Left kidney (tissue), 2 donors: ENCODE results near the gene RASSF8. TPM values are rescaled to one million over a fixed set of nuclear protein-coding genes. Genes with fewer than 3 reads are reported as not detected.

Source experiments
- DNase-seq: peaks from one replicate; pipeline ENCODE4 v3.0.0-alpha.2; 2013
- polyA plus RNA-seq: library from polyadenylated mRNA; unstranded; fragments of 120-200 nt; gene quantifications from one replicate; pipeline ENCODE4 v1.2.1, GENCODE V29; 2013; ENCODE audit not compliant: insufficient read length

Gene RASSF8
- polyA plus RNA-seq, 1 donor = 83.8 TPM

DNA sequence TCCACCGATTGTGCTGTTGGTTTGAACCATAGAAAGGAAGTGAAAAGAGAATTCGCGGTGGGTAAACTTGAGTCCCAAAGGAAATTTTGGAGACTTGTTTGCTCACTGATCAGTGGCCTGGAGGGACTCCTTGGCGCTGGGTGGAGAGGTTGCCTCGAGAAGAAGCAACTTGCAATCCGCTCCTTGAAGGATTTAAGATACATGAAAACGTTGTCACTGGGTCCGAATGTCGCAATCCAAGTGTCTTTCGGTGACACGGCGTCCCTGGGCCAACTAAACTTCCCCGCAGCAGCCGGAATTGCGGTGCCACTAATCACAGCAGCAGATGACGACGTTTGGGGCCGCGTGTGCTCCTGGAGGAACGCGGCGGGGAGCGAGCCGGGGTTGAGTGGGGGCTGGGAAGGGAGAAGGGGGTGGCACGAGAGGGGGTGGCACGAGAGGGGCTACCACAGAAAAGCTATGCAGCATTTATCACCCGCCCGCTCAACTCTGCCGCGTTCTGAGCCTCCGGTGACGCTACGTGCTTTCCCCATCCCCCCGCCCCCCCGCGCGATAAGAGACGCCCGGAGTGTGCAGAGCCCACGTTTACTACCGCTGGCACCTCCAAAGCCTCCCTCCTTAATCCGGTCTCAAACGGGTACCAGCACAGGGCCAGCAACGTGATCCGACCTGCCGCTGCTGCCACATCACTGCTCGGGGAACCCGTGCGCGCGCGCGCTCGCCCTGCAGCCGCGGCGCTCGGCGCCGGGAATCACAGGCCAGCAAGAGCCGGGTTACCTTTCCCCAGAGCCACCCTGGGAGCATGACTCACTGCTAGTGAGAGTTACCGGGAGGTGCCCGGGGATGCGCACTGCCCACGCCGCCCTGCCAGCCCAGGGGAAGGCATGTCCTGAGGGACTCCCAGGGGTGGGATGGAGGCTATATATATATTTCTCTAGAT, 167.2 kb downstream of the RASSF8 start:
- no peak for DNase-seq

DNA sequence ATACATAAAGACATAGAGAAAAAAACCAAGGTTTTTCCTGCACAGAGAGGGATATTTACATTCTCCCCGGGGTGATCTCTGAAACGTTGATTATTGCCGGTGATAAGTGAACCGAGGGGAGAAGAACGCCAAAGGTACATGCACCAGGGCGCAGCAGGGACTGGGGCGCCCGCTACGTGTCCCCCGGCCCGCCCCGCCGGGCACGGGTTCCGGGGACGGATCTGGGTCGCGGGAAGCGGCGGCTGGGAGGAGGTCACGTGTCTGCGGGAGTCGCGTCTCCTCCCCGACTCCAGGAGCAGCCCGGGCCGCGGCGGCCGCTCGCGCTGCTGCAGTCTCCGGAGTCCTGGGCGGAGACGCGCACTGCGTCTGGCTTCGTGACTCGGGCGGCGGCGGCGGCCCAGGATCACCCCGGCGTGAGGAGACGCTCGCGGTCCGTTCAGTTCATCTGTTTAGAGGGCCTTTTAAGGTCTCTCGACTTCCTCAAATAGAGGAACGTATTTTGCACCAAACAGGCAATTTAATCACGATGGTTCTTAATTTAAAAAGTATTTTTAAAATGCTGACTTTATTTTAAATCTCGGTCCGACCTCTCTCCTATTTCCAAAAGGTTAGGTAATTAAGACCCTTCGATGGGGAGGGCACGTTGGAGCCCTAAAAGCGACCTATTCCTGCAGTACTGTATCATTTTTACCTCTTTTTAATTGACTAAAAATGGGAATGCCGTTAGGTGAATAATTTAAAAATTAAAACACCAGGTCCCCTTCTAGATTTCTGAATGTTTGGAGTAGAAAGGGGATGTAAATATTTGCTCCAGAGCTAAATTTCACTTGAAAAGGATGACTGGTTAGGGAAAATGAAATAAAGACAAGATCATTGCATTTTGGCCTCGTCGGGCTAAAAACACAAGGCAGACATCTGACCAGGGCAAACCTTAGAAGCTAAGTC, 168.1 kb downstream of the RASSF8 start:
- DNase-seq = peak; percentile 73

DNA sequence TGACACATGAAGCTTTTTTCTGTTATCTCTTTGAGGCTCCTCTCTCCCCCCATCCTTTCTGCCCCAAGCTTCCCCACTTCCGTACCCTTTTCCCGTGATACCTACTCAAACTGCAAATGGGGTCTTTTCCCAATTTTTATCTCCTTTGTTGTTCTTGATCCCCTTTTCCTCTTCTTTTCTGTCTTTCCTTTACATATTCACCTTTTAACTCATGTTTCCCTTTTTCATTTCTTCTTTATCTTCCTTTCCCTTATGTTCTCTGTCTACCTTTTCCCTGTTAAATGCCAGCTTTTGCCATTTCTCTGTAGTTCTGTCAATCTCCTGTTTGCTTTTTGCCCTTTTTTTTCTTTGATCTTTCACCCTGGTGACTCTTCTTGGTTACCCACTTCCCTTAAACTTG, 168.9 kb downstream of the RASSF8 start:
- no peak for DNase-seq

DNA sequence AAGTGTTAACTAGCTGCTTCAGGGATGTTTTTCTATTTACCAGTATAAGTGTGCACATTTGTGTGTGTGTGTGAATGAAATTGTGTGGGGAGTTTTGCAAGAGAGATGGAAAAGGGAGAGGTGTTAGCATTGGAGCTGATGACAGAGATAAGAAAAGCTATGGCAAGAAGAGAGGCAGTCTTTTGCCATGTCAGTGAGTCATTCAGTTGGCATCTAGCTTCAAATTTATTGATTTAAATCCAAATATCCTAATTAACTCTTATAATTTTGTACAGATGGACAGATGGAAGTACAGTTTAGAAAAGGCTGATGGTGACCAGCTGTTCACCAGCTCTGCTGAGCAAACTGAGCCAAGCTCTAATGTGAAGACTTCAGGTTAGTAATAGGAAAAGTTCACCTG, 169.7 kb downstream of the RASSF8 start:
- no peak for DNase-seq

Other genes with a start within 250 kb of the RASSF8 start
- gene BHLHE41, start 166.4 kb downstream of the RASSF8 start, polyA plus RNA-seq = 2.2 TPM
- gene SSPN, start 236.9 kb downstream of the RASSF8 start, polyA plus RNA-seq = 13.0 TPM